ELF-1 (cell line): Measurements from ENCODE around the gene SLC4A11.

Source experiments
- DNase-seq: peaks from one replicate; pipeline ENCODE4 v3.0.0-alpha.2; 2016; ENCODE audit warnings: low read depth, low spot score

SLC4A11 gene

DNA sequence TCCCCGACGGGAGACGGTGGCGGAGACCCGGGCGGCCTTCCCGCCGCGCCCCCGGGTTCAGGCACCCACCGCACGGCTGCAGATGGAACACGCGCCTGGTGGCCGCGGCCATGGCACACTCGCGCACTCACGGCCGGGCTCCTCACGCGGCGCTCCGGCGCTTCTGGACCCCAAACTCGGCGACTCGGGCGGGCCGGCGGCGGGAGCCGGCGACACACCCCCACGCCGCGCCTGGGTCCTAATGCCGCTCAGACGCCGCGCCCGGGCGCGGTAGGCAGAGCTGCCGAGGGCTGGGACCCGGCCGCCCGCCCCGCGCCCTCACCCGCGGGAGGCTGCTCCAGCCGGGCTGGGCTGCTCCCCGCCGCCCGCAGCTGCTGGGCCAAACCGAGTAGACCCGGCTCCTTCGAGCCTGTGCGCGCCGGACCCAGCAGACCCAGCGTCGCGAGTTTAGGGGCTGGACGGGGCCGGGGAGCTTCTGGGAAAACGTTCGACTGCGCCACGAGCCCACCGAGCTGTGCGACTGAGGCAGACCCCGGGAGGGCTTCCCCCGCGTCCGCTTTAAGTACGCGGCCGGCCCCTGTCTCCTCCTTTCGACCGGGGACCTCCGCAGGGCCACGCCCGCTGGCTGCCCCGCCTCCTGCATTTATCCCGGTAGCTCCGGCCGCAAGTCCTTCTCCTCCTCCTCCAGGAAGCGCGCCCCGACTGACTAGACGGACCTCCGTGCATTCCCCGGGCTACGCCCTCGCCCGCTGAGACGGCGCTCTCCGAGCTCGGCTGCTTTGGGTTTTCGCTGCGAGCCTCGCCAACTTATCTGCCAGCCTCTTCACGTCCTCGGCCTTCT lies at the start of gene SLC4A11:
Gene SLC4A11, minus strand, starts transcription at position 165 of the 841 bp plus-strand sequence. Its CDS starts 53 bp downstream, at position 112.
- peak; percentile 76 for DNase-seq

DNA sequence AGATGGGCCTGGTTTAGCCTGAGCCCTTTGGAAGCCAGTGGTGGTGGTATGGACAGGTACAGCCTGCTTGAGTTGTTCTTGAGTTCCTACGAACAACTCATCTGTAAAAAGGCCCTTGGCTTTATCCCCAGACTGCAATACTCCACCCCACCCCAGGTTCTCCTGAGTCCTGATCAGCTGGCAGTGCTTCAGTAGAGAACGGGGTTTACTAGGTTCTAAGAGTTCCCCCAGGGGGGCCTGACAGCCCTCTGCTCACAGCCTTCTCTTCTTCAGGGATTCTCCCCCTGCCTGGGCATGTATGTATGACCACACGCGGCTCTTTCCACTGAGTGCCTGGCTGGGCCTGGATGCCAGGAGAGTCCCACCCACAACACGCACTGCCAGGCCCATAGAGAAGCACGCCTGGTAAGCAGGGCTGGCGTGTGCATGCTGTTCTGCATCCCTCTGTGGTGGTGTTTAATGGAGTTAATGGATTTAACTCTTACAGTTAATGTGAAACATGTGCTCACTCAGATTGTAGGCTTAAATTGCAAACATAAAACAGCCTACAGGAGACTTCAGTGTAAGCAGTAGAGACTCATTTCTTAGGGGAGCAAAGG lies 44.3 kb upstream of the SLC4A11 start:
- no peak for DNase-seq

DNA sequence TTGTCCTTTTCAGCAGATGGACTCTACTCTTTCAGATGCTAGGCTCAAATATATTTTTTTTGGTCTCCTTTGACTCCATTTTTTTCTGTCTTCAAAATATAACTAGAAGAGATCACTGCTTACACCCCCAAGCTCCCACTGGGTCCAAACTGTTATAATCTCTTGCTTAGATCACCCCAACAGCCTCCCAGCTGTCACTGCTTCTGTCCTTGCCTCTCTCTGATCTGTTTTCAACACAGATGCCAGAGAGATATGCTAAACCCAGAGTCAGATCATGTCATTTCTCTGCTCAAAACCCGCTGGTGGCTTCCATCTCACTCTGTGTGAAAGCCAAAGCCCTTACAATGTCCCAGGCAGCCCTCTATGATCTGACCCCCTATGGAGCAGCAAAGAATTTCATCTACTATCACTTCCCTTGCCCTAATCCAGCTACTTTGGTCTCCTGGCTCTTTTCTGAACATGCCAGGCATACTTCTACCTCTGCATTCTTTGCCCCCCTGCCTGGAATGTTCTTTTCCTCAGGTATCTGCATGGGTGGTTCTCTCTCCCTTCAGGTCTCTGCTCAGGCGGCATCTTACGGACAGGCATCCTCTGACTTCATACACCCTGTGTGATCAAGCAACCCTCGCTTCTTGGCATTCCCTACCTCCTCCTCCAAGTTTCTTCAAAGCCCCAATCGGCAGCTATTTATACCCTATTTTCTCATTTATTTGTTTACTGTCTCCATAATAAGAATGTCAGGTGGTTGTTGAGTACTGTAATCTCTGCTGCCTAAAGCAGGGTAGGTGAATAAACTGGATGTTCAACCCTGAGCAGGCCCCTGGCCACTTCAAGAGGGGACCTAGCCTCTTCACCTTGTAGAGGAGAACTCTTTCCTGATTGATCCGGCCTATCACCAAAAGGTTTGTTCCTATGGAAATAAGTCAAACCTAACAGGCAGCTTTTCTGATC lies 43.6 kb upstream of the SLC4A11 start:
- peak; percentile 27 for DNase-seq

DNA sequence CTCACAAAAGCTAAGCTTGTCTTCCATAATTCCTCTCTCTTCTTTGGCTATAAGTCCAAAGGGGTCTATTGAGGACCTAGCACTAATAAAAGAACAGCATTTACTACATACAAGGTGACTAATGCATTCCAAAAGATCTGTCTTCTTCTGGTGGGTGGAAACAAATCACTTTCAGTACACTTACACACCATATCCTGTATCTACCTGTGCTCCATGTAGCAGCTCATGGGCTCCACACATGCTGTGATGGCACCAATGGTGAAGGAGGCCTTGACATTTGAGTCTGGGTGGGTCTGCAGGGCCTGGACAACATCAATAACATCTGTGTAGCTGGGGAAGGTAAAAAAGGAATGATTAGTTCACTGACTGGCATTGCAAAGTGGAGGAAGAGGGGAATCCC lies 42.4 kb upstream of the SLC4A11 start:
- DNase-seq: no peak

DNA sequence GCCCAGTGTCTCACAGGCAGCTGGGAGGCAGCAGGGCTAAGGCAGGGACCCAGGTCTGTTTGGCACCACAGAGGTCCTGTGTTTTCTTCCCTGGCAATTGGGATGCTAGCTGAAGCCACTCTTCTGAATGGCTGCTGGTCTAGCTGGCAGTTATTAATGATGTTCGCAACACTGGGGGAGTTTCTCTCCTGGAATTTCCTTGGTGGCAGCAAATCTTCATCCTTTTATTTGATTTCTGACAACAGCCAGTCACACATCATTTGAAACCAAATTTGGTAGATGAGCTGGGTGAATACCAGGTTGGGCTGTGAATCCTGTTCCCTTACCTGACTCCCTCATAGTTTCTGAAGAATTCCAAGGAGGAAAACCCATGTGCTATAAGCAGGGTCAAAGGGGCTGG lies 40.8 kb upstream of the SLC4A11 start:
- no peak for DNase-seq

DNA sequence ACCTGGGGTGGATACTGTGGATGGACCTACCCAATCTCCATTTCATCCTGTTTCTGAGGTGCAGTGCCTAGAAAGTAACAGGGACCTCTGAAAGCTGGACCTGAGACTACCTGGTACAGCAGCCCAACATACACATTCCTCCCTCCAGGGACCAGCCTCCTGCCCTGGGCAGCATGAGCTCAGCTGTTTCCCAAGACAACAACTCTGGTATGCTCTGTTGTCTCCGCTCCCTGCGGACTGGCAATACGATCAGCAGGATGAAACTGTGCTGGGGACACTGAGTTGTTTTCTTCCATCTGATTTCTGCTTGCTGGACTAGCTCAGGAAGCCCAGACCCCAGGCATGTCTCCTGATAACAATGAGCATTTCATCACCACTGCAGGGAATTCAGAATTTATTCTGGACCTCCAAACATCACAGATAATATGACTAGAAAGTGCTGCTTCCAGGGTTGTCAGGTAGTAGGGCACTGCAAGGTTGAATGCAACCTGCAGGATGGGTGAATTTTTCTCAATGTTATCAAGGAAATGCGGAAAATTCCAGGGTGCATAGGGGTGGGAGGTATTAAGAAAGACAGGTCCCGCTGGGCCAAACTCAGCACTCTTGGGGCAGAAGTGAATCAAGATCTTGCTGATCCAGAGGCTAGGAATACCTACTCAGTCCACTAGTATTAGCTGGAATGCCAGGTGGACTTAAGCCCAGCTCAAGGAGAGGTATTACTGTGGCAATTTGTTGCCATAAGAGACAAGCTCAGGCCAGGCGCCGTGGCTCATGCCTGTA lies 38.9 kb upstream of the SLC4A11 start:
- peak; percentile 58 for DNase-seq

DNA sequence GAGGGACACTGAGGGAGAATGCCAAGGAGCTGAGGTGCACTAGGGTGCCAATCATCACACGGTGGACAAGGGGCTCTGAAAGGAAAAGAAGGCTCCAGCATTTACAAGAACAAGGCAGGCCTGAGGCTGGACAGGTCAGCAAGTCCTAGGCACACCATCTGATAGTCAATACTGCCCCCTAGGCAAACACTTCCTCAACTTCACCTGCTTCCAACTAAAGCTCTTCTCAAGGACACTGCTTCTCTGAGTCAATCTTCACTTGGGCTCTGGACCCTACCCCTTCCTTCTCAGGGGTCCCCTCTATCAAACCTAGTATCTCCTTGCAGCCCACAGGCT lies 37.7 kb upstream of the SLC4A11 start:
- DNase-seq: peak; percentile 67

DNA sequence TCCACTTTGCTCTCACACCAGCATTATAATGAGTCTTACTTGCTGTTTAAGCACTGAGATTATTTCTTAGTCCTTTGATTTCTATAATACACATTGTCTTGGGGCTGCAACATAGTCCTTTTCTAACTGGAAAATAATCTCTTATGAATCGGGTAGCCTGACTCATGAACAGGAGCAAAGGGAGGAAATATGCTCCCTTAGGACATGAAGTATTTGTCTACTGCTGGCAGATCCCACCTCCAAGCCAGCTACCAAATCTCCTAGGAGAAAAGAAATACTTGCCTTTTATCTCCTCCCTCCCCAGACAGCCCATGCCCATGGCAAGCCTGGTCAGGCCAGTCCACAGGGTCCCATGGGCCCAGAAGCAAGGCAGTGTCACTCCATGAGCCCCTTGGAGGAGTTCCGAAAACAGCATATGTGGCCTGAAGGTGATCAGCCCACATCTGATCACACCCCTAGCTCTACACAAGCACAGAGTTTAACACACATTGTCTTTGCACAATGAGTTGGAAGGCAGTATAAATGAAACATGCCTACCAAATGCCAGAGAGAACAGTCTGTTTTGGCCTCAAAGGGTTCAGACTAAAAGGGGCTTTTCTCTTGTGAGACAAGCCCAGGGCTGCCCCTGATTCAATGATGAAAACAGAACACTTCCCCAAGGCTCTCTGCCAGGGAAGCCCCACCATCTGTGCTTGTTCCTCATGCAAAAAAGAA lies 37.1 kb upstream of the SLC4A11 start:
- DNase-seq: no peak

DNA sequence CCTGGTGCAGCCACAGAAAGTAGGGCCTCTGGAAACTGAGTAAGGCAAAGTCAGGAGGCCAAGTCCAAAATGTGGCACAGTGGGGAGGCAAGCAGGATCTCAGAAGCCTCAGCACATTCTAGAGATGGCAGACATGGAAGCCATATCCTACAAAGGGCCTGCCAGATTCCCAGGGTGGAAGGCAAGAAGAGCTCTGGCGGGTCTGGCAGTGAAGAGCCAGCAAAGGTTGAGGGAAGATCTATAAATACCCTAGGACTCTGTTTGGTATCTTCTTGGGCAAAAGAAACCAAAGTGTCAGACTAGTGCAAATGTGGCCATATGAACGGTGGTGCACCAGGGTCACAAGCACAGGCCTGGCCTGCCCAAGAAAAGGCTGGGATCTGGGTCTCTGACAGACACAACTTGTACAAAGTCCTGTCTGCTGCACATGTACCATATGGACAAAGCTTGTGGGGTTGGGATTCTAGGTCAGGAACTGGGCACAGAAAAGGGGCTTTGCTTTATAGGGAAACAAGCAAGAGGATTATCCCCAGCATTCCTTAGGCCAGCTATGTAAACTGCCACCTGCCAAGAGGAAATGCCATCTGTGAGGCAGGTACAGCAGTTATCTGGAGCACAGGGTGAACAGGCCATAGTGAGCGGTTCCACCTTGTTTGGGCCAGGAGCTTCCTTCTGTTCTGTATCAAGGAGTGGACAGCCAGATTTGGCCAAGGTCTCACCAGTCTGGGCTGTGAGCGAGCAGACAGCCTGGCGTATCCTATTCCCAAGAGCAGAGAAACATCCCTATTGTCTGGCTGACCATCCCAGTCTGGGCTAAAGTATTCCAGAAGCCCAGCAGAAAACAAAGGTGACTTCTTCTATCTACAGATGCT lies 36.3 kb upstream of the SLC4A11 start:
- no peak for DNase-seq

DNA sequence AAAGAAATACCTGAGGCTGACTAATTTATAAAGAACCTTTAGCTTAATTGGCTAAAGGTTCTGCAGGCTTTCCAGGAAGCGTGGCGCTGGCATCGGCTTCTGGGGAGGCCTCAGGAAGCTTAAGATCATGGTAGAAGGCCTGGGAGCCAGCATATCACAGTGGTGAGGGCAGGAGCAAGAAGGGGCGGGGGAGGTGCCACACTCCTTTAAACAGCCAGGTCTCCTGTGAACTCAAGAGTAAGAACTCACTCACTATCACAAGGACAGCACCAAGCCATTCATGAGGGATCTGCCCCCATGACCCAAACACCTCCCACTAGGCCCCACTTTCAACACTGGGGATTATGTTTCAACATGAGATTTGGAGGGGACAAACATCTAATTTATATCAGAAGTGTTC lies 34.4 kb upstream of the SLC4A11 start:
- no peak for DNase-seq

DNA sequence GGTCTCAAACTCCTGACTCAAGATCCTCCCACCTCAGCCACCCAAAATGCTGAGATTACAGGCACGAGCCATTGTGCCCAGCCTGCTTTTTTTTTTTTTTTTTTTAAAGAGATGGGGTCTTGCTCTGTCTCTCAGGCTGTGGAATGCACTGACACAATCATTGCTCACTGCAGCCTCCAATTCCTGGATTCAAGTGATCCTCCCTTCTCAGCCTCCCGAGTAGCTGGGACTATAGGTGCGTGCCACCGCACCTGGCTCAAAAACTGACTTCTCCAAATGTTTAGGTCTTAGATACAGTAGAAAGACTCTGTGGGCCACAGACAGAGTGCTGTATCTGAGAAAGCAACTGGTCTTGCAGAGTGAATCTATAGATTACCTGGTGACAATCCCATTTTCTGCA lies 31.1 kb upstream of the SLC4A11 start:
- no peak for DNase-seq

DNA sequence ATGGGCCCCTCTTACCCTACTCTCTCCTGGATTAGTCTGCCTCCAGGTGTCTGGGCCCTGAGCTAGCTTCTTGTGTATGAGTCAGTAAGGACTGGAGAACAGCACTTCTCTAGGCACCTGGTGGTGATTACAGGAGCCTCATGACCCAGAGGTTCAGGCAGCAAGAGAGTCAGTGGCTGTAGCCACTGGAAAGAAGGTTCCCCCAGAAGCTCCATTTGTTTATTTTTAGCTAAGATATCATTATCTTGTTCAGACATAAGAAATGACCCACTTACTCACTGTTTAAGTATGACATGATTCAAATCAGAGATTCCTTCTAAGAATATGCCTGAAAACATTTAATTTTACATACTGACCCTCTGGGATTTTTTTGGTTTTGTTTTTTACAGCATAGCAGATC lies 23.6 kb upstream of the SLC4A11 start:
- no peak for DNase-seq

DNA sequence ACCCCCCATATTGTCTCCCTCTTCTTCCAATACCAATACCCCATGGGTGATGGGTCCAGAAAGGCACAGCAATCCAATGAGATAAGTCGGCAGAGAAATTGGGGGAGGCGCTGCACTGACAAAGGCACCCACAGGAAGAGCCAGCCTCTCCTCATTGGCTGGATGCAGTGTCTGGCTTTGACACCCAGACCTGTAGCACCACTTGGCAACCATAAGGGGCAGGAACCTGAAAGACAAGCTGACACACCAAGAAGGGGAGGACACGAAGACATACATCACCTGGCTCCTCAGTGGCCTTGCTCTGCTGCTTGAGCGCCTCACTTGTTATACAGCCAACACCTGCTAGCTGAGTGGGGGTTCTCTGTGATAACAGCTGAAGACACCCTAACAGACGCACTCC lies 19.4 kb upstream of the SLC4A11 start:
- DNase-seq: no peak

DNA sequence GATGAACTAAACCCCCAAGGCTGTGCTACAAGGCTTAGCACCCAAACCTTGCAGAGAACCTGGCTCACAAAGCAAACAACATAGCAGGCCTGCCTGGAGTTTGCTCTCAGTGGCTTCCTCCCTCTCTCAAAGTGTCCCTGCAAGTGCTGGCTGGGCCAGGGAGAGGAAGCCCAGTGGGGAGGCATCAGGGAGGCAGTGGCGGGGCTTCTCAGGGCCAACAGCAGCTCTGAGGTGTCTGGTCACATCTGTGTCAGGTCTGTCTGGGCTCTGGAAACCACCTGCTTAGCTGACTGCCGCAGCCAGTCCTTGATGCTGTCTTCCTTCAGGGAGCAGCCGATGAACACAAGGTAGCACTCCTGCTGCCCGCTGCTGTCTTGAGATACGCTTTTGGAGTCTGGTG lies 16.7 kb upstream of the SLC4A11 start:
- DNase-seq: no peak

DNA sequence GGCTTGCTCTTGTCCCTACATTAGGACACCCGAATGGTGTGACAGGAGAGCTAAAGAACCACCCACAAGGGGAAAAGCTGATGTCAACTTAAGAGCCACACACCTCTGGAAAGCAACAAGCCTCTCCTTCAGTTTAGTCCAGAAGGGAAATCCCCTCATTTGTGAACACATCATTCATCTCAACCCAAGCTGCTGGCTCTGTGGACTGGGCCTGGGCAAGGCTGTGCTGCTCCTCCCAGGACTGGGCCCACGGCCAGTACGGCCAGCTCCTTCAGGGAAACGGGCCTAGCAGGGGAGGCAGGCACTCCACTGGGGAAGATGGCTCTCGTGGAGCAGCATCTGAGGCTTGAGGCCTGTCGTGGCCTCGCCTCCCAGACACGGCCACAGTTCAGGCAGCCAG lies 12.8 kb upstream of the SLC4A11 start:
- no peak for DNase-seq

DNA sequence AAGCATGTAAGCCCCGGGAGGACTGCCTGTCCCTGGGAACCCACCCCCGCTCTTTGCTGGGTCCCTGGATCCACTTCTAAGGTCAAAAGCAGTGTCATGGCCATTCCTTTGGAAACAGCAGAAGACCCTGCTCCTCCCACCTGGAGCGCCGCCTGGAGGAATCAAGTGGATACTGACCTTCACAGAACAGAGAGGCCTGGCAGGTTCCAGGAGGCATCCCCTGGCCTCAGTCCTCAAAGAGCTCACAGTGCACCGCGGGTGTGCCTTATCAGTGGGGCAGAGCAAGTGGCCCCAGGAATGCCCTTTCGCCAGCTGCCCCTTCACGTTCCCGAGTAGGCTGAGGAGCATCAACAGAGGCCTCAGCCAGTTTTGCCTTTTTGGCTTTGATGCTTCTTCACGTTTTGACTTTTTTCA lies 11.1 kb upstream of the SLC4A11 start:
- DNase-seq: peak; percentile 70

DNA sequence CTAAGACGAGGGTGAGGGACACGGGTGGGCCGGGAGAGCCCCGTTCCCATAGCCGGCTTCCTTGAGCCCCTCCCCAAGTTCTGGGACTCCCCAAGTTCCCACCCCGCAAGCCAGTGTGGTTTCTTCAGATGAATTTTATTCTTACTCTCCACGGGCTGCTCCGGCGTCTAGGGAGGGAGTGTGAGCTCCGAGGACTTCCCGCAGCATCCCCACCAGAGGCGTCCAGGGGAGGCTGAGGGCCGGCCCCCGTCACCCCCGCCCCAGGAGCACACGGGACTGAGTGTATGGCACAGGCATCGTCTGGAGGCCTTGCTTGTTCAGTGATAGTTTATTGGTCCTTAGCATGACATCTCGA lies 10.0 kb upstream of the SLC4A11 start:
- no peak for DNase-seq

DNA sequence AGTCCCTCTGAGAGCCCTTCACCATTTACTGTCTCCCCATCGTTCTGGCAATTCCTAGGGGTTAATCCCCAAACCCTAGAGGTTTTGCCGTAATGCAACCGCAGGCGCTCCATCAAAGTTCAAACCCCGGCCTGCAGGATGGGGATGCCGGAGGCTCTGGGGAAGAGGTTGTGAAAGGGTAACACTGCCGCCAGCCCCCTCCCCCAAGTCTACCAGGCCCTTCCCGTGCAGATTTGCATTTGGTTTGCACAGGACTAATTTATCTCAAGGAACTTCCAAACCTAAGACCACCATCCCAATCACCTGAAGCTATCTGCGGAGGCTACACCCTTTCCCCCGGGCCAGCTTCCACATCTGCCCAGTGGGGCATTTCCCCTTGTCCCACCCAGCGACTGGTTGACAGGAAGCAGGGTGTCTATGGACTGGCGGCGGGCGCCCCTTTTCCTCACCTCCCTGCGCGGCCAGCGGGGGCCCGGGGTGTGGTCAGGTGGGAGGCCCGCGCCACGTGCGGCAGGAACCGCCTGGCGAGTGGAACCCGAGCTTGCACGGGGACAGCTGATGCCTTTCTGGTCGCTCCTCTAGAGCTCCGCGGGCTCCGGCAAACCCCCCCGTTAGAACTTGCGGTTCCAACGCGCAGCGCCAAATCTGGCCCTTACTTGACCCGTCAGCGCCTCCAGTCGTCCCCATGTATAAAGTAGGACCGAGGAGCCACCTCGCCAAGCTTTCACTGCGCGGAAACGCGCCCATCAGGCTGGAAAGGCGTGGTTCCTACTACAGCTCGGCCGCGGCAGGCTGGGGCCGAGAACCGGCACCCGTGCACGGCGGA lies 9.4 kb upstream of the SLC4A11 start:
- DNase-seq: peak; percentile 67

DNA sequence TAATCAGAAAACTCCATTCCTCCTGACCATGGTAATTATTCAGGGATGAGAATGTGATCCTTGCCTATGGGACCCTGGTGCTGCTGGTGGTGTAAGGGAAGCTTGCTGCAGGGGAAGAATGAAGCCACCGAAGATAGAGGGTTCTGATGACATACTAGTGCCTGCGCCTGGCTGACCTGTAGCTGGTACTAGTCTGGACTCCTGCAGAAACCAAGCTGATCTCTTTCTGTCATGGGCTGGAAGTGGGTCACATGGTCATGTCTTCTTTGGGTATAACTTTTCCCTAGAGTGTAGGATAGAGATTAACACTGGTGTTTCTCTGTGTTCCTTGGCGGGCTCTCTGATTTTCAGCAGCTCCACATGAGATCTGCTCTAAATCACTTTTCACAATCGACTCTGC lies 8.6 kb upstream of the SLC4A11 start:
- no peak for DNase-seq
